ENCODE data around the gene OBSL1.

Gene OBSL1

DNA sequence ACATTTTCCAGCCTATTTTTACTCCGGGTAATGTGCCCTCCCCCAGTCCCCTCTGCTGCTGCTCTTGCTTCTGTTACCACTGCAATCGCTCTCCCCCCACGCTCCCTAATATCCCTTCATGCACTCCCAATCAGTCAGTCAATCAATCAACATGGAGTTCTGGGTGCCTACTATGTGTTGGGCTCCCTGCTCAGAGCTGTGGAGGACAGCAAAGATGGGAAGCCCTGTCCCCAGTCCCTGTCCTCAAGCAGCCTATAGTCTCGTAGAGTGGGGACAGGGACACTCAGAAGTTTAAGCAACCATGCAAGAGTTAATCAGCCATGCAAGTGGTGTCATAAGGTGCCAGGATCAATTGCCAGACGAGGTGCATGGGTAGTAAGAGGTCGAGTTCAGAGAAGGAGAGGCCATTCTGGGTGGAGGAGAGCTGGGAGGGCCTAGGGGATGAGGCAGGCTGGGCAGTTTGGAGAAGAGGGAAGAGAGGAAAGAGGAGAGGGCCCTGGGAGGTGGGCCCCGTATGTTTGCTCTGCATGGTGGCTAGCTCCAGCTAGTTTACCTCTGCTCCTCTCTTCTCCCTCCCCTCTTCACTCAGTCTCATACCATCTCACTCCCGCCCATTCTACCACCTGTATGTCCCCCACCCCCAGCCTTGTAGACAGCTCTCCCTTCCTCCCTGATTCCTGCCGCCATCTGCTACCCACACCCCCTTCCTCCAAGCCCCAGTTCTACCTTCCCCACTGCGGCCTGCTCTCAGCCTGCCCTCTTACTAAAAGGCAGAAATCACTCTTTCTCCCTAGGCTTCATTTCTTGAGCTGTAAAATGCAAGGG lies 53.2 kb downstream of the OBSL1 start:
- in situ Hi-C loops (cut with MboI; ENCODE audit: low sequenced_read_pairs) = no loop called here

GRCh38 chr2:219516888-219517287 lies 54.5 kb downstream of the OBSL1 start:
- in situ Hi-C loops (cut with MboI; ENCODE audit: low sequenced_read_pairs) = no loop called here

DNA sequence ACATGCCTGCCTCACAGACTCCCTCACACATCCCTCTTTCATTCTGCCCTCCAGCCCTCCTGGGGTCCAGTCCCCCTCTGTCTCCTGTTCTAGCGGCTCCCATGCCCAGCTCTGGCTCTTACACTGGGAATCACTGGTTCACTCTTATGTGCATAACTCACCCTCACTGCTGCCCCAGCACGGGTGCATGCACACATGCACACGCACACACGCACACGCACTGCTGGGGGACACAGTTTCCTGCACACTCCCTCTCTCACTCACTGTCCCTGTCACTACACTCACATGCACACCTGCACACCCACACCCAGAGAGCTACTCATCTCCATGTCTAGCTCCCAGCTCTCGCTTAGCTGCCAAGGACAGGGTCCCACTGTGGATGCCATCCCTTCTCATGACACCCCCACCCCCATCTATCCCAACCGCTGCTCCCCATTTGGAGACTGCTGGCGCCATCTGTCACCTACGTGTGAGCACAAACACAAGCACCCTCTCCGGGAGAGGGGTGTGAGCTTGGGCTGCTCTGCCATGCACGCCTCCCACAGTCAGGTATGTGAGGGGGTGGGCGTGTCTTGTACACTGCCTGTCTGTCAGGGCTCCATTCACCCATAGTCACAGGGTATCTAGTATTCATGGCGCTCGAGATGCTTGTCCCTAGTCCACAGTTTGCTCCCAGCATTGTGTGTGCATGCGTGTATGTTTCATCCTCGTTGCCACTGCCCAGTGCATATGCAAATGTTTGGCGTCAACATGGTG lies 55.3 kb downstream of the OBSL1 start:
- in situ Hi-C loops (cut with MboI; ENCODE audit: low sequenced_read_pairs) = no loop called here

- in situ Hi-C loops (cut with MboI; ENCODE audit: low sequenced_read_pairs) = no loop called here
Observed at GRCh38 chr2:219514836-219515235, 56.5 kb downstream of the OBSL1 start.

DNA sequence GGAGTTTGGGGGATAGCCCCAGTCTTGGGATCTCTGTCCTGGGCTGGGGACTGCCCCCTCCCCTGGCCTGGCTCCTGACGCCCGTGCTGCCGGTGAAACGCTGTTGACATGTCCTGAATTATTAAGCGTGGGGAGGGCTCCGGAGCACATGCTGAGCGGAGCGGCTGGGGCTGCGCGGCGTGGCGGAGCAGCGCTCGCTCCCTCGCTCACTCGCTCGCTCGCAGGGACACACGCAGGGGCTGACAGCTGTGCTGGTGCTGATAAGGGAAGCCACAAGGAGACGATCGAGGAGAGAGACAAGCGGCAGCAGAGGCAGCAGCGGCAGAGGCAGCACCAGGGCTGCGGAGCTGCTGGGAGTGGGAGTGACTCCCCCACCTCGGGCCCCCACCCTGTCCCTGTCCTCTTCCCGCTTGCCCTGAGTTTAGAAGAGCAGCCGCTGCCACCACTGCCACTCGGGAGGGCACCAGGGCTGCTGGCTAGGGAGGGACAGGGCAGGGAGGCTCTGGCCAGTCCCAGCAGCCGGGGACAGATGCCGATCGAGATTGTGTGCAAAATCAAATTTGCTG lies 57.1 kb downstream of the OBSL1 start, which contains the start of gene ASIC4:
Gene ASIC4 (plus strand): TSS at position 287 of the 566 bp plus-strand sequence. CDS start 243 bp downstream, at position 530.
- in situ Hi-C loops (cut with MboI; ENCODE audit: low sequenced_read_pairs) = no loop called here

DNA sequence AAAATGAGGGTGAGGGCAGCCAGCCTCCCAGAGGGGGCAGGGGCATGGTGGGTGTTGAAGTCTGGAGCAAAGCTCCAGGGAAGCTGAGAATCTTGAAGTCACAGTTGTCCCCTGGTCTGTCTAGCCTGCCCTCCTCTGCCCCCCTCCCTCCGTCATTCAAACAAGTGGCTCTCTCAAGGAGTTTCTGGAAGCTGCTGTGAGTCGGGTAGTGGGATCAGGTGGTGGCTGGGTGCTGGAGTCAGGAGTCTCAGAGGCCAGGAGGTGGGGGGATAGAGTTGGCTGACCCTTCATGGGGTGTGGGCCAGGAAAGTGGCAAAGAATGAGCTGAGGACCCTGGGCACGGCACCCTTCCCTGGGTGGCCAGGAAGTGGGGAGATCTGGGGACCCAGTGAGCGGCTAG lies 57.6 kb downstream of the OBSL1 start:
- in situ Hi-C loops (cut with MboI; ENCODE audit: low sequenced_read_pairs) = no loop called here

DNA sequence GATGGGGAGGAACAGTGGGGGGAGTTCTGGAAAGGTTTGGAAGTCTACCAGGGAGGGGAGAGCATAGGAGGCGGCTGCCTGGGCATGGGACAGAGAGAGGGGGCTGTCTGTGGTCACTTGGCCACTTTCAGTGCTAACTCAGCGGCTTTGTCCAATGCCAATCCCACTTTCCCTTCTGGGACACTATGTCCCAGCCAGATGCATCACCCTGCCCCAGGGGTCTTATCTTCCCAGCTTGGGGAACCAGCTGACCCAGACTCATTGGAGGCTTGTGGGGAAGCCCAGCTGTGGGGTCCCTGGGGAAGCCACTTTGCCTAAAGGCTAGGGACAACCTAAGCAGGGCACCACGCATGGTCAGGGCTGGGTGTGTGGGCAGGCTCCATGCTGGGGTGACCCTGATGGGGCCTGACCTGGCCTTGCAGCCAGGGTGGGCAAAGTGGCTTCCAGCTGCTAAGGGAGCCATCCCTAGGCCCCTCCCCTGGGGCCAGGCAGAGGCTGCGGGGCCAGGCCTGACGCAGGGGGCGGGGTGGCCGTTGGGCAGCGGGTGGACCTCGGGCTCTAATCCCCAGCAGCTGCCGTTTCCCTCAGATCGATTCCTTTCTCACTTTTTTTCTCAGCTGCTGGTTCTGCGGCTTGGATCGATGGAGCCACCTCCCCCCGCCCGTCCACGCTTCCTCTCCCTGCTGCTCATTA lies 58.7 kb downstream of the OBSL1 start:
- in situ Hi-C loops (cut with MboI; ENCODE audit: low sequenced_read_pairs) = no loop called here

- in situ Hi-C loops (cut with MboI; ENCODE audit: low sequenced_read_pairs) = no loop called here
Observed at GRCh38 chr2:219511547-219512325, 59.6 kb downstream of the OBSL1 start.

- in situ Hi-C loops (cut with MboI; ENCODE audit: low sequenced_read_pairs) = no loop called here
Observed at GRCh38 chr2:219510512-219511135, 60.7 kb downstream of the OBSL1 start.

GRCh38 chr2:219509780-219510511 lies 61.4 kb downstream of the OBSL1 start:
- in situ Hi-C loops (cut with MboI; ENCODE audit: low sequenced_read_pairs) = no loop called here

GRCh38 chr2:219508971-219509779 lies 62.2 kb downstream of the OBSL1 start:
- in situ Hi-C loops (cut with MboI; ENCODE audit: low sequenced_read_pairs) = no loop called here

- in situ Hi-C loops (cut with MboI; ENCODE audit: low sequenced_read_pairs) = no loop called here
Observed at GRCh38 chr2:219508444-219508734, 63.0 kb downstream of the OBSL1 start.

GRCh38 chr2:219507581-219508443 lies 63.5 kb downstream of the OBSL1 start:
- in situ Hi-C loops (cut with MboI; ENCODE audit: low sequenced_read_pairs) = no loop called here

GRCh38 chr2:219506802-219507526 lies 64.4 kb downstream of the OBSL1 start:
- in situ Hi-C loops (cut with MboI; ENCODE audit: low sequenced_read_pairs) = no loop called here

GRCh38 chr2:219506153-219506801 lies 65.1 kb downstream of the OBSL1 start:
- in situ Hi-C loops (cut with MboI; ENCODE audit: low sequenced_read_pairs) = no loop called here

DNA sequence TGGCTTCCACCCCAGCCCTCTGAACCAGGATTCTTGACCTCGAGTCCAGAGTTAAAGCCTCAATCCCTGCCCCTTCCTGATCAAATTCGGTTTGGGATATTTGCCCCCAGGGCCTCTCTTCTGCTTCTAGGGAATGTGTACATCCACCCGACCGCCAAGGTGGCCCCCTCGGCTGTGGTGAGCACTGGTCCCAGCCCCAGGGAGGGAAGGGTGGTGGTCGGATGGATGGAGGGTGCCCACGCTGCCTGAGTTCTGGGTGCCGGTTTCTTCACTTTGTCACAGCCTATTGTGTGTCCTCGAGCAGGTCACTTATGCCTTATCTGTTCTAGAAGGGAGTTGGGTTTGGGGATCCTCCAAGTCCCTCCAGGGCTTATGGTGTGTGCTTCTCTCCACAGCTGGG lies 65.8 kb downstream of the OBSL1 start:
- in situ Hi-C loops (cut with MboI; ENCODE audit: low sequenced_read_pairs) = no loop called here

- in situ Hi-C loops (cut with MboI; ENCODE audit: low sequenced_read_pairs) = no loop called here
Observed at GRCh38 chr2:219502618-219503017, 68.7 kb downstream of the OBSL1 start.
